DMS153 (cell line): ENCODE results near the gene HPSE2.
"Not testable (repeated sequence)": the region's sequence is repeated elsewhere in the genome, so short reads cannot be mapped to it uniquely, and the experiment has no call there.

Experiments used
- DNase-seq: peaks from one replicate; lab custom pipeline; 2025; lab: John Stamatoyannopoulos, UW

Gene HPSE2

GRCh38 chr10:98919899-98920298 is 315.8 kb downstream of the HPSE2 start:
- DNase-seq, result no peak

GRCh38 chr10:98917828-98918227 is 317.8 kb downstream of the HPSE2 start:
- DNase-seq, result no peak

GRCh38 chr10:98916526-98917125 is 319.0 kb downstream of the HPSE2 start:
- DNase-seq, result no peak

- DNase-seq, result no peak
Measured at GRCh38 chr10:98915911-98916310, 319.7 kb downstream of the HPSE2 start.

- DNase-seq, result no peak
Measured at GRCh38 chr10:98910546-98910945, 325.1 kb downstream of the HPSE2 start.

- DNase-seq, result no peak
Measured at GRCh38 chr10:98910048-98910447, 325.6 kb downstream of the HPSE2 start.

- DNase-seq, result no peak
Measured at GRCh38 chr10:98908868-98909267, 326.8 kb downstream of the HPSE2 start.

GRCh38 chr10:98908247-98908646 is 327.4 kb downstream of the HPSE2 start:
- not testable (repeated sequence) for DNase-seq

GRCh38 chr10:98901441-98902110 is 334.1 kb downstream of the HPSE2 start:
- DNase-seq, result no peak

- DNase-seq, result no peak
Measured at GRCh38 chr10:98899018-98899417, 336.6 kb downstream of the HPSE2 start.

GRCh38 chr10:98892523-98892922 is 343.1 kb downstream of the HPSE2 start:
- no peak for DNase-seq

- no peak for DNase-seq
Measured at GRCh38 chr10:98886686-98887085, 349.0 kb downstream of the HPSE2 start.

GRCh38 chr10:98885378-98885777 is 350.3 kb downstream of the HPSE2 start:
- no peak for DNase-seq

- no peak for DNase-seq
Measured at GRCh38 chr10:98881789-98882188, 353.9 kb downstream of the HPSE2 start.

GRCh38 chr10:98880971-98881370 is 354.7 kb downstream of the HPSE2 start:
- DNase-seq, result no peak

GRCh38 chr10:98878921-98879320 is 356.7 kb downstream of the HPSE2 start:
- DNase-seq, result no peak

GRCh38 chr10:98878418-98878817 is 357.2 kb downstream of the HPSE2 start:
- no peak for DNase-seq

GRCh38 chr10:98861962-98862361 is 373.7 kb downstream of the HPSE2 start:
- DNase-seq, result no peak

GRCh38 chr10:98858525-98858924 is 377.1 kb downstream of the HPSE2 start:
- no peak for DNase-seq

GRCh38 chr10:98855403-98856189 is 380.1 kb downstream of the HPSE2 start:
- no peak for DNase-seq

- DNase-seq, result no peak
Measured at GRCh38 chr10:98852686-98853085, 383.0 kb downstream of the HPSE2 start.

- DNase-seq, result no peak
Measured at GRCh38 chr10:98848361-98848760, 387.3 kb downstream of the HPSE2 start.

GRCh38 chr10:98846787-98847186 is 388.9 kb downstream of the HPSE2 start:
- DNase-seq, result no peak
